HG03378 (cell line): ENCODE results near the gene PTX4.

ENCODE experiments used
- ATAC-seq: cut with Tn5 transposase; IDR thresholded peaks from one replicate; pipeline ENCODE4 v1.9.1; 2021; ENCODE audit warnings: mild to moderate bottlenecking, moderate library complexity; ENCODE audit not compliant: unreplicated experiment

PTX4 gene

DNA sequence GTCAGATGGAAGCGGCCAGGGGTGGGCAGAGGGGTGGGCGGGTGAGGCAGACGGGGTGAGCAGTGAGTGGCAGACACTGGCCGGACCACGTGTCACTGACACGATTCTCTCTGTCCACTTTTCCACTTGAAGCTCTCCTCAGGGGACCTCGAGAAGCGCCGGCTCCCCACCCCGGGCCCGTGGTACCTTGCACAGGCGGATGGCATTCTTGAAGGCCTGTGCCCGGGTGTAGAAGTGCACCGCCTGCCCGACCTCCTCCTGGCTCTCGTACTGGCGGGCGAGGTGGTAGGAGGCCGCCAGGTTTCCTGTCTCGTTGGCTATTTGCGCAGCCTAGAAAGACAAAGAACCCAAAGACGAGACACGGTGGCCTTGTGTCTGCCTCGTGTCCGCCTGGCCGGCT, 35.6 kb upstream of the PTX4 start:
- no peak for ATAC-seq

DNA sequence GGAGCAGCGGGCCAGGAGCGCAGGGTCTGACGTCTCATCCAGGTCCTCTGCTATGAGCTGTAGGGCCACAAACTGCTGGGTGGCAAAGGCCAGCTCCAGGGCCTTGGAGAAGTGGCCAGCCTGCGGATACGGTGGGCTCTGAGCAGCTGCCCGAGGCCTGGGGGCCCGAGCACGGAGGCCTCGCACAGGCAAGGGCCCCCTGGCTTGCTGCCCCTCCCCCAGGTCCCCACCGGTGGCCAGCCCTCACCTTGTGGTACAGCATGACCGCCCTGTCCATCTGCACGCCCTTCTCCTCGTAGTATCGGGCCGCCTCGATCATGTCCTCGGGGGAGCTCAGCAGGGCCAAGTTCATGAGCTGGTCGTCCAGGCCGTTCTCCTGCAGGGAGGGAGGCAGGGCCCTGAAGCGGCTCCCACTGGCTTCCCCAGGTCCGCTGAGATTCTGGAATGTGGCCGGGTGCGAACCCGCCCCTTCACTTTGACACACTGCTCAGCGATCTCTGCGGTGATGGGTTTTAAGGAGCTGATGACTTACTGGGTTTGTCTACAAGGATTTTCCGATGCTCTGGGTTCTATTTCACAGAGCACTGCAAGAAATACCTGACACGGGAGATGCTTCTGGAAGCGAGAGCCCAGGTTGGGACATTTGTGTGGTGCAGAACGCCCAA, 35.0 kb upstream of the PTX4 start:
- ATAC-seq, result no peak

DNA sequence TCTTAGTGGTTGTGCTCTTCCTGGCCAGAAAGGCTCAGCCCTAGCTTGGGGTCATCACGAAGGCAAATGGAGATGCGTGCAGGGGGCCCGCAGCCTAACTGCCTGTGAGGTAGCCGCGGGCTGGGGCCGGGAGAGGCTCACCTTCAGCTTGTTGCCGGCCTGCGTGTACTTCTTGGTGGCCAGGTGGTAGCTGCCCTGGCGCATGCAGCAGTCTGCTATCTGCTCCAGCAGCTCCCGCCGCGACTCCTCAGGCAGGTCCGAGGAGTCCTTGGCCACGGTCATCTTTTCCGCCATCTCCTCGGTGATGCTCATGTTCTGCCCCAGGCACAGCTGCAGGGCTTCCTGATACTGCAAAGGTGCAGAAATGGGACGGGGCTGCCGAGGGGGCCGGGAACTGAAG, 31.7 kb upstream of the PTX4 start:
- ATAC-seq, result no peak

DNA sequence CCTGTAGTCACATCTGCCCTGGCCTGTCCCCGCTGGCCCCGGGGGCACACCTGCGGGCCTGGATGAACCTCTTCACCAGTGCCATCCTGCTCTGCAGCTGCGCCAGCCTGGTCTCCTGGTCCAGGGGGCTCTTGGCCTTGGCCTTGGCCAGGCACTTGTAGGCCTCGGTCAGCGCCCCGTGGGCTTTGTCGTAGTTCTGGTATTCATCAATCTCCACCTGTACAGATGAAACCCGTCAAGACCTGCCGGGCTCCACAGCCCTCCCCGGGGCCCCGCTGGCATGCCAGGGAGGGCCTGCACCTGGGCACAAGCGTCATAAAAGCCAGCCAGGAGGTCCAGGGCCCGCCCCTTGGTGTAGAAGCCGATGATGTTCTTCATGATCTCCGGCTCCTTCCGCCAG, 31.1 kb upstream of the PTX4 start:
- ATAC-seq, result no peak

DNA sequence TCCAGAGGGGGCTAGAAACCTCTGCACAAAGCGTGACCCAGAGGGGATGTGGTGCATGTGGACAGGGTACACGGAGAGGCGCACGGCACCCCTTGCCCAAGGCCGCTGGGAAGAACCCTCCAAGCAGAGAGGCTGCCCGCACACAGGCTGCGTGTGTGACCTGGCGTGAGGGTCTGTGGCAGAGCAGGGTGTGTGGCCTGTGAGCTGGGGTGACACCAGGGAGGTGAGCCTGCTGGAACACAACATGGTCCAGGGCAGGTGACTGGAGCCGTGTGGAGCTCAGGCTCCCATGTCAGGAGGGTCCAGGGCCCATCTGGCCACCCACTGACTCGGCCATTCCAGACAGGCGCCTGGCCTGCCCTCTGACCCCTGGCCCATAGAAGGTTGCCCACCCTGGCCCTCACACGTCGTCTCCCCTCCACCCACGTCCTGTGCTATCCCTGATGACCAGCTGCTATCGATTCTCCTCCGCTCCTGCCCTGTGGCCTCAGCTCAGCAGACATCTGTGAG, 29.9 kb upstream of the PTX4 start:
- ATAC-seq, result no peak

DNA sequence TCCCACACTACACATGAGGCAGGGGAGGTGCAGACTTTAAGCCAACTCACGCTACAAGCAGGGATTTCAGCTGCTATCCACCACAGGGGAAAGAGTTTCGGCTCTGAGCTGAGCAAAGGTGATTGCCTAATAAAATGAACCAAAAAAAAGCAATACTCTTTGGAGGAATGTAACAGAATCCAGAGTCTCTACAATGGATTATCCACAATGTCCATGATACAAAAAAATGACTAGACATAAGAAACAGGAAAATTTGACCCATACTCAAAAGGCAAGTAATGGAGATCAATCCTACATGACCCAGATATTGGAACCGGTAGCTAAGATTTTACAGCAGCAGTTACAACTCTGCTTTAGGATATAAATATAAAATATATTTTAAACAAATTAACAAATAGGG, 25.8 kb upstream of the PTX4 start:
- no peak for ATAC-seq

DNA sequence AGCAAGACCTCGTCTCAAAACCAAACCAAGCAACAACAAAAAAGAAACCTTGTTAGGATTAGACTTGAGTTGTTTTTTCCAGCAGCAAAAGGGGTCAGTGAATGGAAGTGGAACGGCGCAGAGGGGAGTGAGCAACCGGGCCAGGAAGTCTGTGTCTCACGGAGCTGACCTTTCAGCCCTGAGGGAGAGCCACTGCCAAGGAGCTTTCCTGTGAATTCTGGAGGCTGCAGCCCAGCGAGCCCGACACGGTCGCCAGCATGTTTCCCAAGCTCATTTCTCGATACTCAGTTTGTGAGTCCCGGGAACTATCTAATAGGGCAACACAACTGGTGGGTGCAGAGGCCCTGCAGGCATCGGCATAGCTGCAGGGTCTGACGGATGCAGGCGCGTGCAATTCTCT, 24.0 kb upstream of the PTX4 start:
- ATAC-seq, result no peak

DNA sequence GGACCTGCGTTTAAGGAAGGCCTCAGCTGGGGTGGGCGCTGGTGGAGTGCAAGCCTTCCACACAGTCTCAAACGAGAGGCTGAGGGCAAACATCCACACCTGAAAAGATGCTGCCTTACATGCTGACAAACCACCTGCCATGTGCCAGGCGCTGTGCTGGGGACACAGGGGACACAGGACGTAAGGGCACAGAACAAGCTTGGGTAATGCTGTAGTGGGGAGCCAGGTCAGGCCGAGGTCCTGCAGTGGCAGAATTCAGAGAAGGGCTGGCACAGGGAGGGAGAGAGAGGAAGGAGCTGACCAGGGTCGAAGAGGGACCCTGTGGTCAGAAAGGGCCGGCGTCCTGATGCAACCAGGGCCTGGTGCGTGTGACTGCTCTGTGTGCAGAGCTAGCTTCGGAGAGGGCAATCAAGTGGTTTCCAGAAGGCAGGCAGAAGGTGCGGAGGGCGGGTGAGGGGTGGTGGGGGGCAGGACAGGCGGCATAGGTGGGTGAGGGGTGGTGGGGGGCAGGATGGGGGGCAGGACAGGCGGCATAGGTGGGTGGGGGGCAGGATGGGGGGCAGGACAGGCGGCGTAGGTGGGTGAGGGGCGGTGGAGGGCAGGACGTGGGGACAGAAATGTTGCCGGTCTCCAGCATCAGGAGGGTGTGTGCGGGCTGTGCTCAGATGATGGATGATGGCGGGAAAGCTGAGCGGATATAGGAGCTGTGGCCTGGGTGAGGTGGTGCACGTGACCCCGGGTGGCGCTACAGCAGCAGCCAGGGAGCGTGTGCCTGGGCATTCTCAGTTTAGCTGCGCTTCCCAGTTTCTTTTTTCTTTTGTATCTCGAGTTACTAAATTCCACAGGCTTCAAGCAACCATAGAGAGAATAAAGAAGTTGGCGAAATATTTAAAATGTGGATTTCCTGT, 23.2 kb upstream of the PTX4 start:
- ATAC-seq, result no peak

DNA sequence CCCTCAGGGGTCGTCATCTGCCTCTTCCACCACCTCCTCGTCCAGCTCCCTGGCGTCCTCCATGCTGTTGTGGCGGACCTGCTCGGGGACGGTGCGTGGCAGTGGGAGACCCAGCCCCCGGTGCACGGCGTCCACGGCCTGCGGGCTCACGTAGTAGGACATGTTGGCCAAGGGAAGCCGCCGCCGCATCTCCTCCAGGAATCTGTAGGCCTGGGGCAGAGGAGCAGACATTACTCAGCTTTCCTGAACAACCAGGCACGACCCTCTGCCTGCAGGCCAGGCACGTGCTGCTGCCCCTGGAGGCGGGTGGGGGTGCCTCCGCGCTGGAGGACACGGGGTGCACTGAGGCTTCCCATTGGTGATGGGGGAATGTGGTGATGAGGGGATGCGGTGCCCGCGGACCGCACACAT, 22.2 kb upstream of the PTX4 start:
- no peak for ATAC-seq

DNA sequence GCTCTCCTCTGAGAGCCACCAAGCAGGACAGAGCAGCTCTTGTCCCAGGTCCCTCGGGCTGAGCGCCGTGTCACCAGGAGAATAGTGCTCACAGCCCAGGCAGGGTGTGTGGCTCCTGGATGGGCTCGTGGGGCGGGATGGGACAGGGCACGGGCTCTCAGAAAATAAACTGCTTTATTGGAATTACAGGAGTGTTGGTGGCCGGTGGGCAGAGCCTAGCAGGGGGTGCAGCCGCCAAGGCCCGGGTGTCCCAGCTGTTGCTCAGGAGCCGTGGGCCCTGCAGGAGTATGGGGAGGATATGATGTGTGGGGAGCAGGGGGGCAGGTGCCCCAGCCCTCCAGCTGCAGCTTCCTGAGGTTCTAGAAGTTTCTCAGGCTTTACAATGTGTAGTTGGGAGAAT, 21.5 kb upstream of the PTX4 start:
- ATAC-seq, result no peak

DNA sequence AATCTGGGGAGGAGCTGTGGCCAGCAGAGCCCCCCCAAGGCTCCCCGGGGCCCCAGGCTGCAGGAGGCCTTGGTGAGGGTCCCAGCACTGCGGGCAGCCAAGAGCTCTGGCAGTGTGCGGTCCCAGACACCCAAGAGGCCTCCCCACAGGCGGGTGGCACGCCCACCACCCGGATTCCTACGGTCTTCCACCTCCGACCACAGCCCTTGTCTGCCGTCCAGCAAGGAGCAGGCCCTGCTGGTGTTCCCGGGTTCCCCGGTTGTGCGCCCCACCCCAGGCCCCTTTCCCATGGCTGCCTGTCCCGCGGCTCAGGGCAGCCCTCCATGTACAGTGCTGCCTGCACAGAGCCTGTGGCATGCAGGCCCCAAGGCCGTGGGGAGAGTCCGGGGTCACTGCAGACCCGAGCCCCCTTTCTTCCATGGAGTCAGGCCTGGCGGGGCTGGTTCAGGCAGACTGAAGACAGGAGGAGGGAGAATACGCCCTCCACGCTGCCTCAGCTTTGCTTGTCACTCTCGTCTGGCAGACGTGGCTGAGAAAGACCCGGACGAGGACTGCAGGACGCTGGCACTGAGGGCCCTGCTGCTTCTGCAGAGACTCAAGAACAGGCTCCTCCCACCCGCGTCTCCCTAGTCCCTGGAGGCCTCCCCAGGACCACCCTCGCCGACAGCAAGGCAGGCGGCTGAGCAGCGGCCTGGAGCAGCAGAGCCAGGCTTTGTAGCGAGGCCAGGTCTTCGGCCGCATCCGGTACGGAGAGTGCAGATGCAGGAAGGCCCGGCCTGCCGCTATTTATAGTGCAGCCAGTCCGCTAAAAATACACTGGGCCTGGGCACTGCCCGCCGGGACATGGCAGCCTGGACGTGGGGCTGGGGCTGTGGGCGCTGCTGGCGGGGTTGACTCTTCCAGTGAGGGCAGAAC, 20.8 kb upstream of the PTX4 start:
- no peak for ATAC-seq

DNA sequence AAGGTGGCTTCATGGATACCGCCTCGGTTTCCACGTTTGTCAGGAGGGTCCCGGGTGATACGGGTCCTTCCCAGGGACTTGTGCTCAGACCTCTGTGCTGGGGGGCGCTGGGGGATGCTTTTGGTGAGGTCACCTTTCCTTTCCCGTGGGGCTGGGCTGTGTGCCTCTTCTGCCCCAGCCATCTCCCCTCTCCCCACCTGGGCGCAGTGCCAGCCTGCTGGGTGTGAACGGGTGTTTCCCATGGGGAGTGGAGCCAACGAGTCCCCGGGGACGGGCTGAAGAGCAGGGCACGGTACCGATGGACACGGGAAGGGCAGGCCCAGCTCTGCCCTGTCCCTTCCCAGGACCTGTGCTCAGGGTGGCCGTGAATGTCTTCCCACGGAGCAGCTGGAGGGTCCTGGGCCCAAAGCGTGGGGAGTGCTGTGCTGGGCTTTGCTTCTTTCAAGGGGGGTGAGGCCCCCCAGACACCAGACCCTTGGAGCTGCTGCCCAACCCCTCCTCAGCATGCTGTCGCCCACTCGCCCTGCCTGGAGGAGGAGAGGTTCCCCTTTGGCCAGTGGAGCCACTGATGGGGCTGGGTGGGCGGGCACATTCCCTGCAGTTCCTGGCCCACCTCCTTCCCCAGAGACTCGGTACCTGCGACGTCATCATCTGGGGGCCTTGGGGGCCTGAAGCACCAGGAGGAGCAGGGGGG, 19.9 kb upstream of the PTX4 start:
- no peak for ATAC-seq

DNA sequence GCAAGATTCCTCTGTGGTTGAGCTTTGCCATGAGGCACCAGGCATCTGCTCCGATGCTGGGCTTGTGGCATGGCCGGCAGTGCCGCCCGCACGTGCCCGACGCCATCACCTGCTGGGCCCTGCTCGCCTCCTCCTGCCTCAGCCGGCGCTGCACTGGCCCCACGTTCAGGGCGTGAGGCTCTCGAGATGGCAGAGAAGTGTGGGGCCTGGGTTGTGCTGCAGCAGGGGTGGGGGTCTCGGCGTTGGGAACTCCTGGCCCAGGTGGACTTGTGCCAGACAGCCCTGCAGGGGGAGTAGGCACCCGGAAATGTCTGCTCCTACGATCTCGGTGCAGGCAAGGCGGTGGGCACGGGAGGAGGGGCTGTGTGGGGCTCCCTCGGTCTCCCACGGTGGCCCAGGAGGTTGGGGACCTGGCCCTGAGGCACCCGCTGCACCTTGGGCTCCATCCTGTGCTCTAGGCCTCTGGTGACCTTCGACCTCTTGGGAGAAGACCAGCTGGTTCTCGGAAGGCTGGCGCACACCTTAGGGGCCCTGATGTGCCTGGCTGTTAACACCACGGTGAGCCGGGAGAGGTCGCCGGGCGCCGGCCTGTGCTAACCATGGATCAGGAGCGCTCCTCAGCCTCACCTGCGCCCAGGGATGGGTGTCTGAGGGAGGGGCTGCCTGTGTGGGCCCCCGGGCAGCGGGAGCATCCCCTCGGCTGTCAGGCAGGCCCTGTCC, 17.9 kb upstream of the PTX4 start:
- no peak for ATAC-seq

DNA sequence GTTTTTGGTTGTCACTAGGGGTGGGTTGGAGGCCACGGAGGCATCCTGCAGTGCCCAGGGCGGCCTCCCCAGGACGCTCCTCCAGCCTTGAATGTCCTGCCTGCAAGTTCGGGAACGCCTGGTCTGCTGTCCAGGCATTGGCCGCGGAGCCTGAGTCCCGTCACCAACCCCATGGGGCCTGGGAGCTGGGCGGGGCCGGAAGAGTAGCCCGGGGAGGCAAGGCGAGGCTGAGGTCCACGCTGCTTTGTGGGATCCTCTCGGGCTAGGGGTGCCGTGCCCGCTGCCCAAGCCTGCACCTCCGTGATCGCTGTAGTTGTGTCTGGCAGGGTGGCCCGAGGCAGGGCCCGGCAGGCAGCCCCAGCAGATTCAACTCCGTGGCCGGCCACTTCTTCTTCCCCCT, 17.2 kb upstream of the PTX4 start:
- no peak for ATAC-seq

DNA sequence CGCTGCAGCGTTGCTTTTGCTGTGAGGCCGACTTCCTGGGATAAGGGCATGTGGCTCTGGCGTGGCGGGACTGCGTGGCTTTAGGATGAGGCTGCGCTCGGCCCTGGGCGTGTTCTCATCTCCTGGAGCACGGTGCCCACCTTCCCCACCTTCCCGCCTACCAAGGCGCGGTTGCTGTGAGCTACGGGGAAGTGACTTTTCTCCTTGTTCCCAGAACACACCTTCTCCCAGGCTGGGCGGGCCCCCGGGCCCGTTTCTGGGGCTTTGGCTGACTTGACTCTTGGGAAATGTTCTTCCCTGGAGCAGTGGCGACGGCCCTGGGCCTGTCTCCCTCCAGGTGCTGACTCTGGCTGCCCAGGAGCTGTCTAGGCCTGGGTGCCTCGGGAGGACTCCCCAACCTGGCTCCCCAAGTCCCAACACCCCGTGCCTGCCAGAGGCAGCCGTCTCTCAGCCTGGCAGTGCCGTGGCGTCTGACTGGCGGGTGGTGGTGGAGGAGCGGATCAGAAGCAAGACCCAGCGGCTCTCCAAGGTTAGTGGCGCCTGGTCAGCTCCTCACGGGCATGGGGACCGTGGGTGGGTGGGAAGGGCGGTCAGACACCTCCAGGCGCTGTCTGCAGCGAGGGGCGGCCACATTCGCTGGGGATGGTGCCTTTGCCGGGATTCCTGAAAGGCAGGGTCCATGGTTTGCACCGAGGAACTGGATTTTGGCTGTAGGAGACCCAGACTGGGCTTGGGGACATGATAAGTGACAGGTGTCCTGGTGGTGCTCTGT, 16.5 kb upstream of the PTX4 start:
- ATAC-seq, result no peak

DNA sequence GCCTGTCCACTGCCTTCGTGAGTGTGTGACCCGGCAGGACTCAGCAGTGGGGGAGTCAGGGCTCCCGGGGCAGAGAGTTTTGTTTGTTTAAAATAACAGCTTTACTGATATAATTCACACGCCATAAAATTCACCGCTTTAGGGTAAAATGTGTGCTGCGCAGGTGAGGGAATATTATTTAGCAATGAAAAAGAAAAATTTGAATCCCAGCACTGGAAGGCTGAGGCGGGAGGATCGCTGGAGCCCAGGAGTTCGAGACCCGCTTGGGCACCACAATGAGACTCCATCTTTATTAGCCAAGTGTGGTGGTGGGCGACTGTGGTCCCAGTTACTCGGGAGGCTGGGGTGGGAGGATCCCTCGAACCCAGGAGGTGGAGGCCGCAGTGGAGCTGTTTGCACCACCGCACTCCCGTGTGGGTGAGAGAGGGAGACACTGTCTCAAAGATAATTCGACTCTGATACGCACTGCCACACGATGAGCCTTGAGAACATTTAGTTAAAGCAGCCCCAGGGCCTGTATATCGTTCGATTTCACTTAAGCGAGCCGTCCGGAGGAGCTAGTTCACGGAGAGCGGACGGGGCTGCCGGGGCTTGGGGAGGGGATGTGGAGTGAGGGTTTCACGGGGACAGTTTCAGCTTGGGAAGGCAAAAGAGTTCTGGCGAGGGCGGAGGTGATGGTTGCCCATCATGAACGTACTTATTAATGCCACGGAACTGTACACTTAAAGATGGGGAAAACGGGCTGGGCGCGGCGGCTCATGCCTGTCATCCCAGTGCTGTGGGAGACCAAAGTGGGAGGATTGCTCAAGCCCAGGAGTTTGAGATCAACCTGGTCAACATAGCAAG, 14.6 kb upstream of the PTX4 start:
- ATAC-seq, result no peak

DNA sequence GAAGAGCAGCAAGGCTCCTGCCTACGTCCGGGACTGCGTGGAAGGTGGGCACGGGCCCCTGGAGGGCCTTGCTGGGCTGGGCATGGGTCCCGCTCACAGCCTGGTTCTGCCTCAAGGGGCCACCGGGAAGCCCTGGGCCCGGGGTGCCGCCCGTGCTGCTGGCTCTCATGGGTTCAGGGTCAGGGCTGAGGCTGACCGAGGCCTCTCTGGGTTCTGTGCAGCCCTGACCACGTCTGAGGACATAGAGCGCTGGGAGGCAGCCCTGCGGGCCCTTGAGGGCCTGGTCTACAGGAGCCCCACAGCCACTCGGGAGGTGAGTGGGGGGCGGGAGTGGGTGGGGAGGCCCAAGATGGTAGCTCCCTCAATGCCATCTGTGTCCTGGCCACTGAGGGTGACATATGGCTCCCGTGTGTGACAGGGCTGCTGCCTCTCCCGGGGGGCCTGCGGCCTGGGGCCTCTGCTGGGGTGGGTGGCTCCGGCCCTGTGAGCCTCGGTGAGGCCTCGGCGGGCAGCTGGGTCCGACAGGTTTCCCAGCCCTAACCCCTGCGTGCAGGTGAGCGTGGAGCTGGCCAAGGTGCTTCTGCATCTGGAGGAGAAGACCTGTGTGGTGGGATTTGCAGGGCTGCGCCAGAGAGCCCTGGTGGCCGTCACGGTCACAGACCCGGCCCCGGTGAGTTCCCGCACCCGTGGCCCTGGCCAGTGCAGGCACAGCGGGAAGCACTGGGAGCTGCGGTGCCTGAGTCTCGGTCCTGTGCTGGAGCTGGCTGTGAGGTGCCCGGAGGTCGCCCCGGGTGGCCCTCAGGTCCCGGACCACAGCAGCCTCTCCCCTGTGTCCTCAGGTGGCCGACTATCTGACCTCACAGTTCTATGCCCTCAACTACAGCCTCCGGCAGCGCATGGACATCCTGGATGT, 13.6 kb upstream of the PTX4 start:
- no peak for ATAC-seq
